Osteoblast (primary cell): ENCODE measurements around the gene HOXC11. TPM values are rescaled to one million over a fixed set of nuclear protein-coding genes. Genes with fewer than 3 reads are reported as not detected.
A peak's percentile ranks its signal among the peaks of the same experiment; 100 is the strongest.

Experiments
- DNase-seq: peaks from one replicate; pipeline ENCODE4 v3.0.0; 2011; ENCODE audit warnings: low spot score, mixed read lengths; ENCODE audit not compliant: insufficient read length; ENCODE audit errors: missing footprints
- H2AFZ ChIP-seq: 2 replicates; pipeline ENCODE4 v1.6.0; 2011; ENCODE audit warnings: mild to moderate bottlenecking, low read length
- H3K27ac ChIP-seq: 2 replicates; pipeline ENCODE4 v1.5.1; 2011; ENCODE audit warnings: mild to moderate bottlenecking, low read depth, low read length, moderate library complexity
- H3K27me3 ChIP-seq: 2 replicates; pipeline ENCODE4 v1.6.0; 2012; ENCODE audit warnings: mild to moderate bottlenecking, control low read depth, inconsistent platforms, low read length, moderate library complexity; ENCODE audit not compliant: insufficient read depth
- H3K36me3 ChIP-seq: 2 replicates; pipeline ENCODE4 v1.5.1; 2011; ENCODE audit warnings: mild to moderate bottlenecking, low read length, control low read depth, moderate library complexity; ENCODE audit not compliant: insufficient read depth
- H3K4me1 ChIP-seq: 2 replicates; pipeline ENCODE4 v1.5.1; 2011; ENCODE audit warnings: mild to moderate bottlenecking, low read length, control low read depth, moderate library complexity; ENCODE audit not compliant: insufficient read depth
- H3K4me2 ChIP-seq: 2 replicates; pipeline ENCODE4 v1.6.0; 2011; ENCODE audit warnings: mild to moderate bottlenecking, low read length; ENCODE audit not compliant: insufficient read depth
- H3K4me3 ChIP-seq: fragments of 200-600 bp; sonication (generic); 3 replicates; pipeline ENCODE4 v1.5.1; 2012; ENCODE audit warnings: mild to moderate bottlenecking, low read length, inconsistent platforms; ENCODE audit not compliant: insufficient read depth
- H3K79me2 ChIP-seq: 2 replicates; pipeline ENCODE4 v1.6.0; 2012; ENCODE audit warnings: mild to moderate bottlenecking, low read length, control low read depth, inconsistent platforms; ENCODE audit not compliant: insufficient read depth
- H3K9me3 ChIP-seq: 2 replicates; pipeline ENCODE4 v1.5.1; 2011; ENCODE audit warnings: low read depth, low read length, control low read depth
- H4K20me1 ChIP-seq: 2 replicates; pipeline ENCODE4 v1.6.0; 2012; ENCODE audit warnings: mild to moderate bottlenecking, low read length, control low read depth; ENCODE audit not compliant: insufficient read depth
- CTCF ChIP-seq: IDR thresholded peaks from 2 replicates; pipeline ENCODE4 v1.5.1; 2011; ENCODE audit warnings: mild to moderate bottlenecking, low read depth, low read length, moderate library complexity; ENCODE audit errors: extremely low read depth
- total RNA-seq: library from RNA; depleted of rRNA; stranded (reverse); fragments of >200 nt; gene quantifications from 2 replicates; pipeline ENCODE4 v1.2.3, GENCODE V29; 2012

HOXC11 gene
- total RNA-seq, 1 donor, result 1.1 TPM

- Histone ChIP-seq H3K4me3 (no peak overlapping the region), H3K27ac (no peak overlapping the region), H2AFZ (no peak overlapping the region), H3K79me2 (no peaks in the 10 kb centered on the region), H3K9me3 (no peaks in the 10 kb centered on the region), H3K4me1 (no peaks in the 10 kb centered on the region), H3K36me3 (no peaks in the 10 kb centered on the region), H3K4me2 (no peak overlapping the region), H3K27me3 (peaks cover 96% of the 10 kb centered on the region), H4K20me1 (no peaks in the 10 kb centered on the region)
- DNase-seq, result peak; percentile 80
- TF ChIP-seq CTCF, result no peak
These were observed 19.8 kb upstream of the HOXC11 start for GRCh38 chr12:53952871-53953734.

GRCh38 chr12:53953831-53954693 is 18.9 kb upstream of the HOXC11 start:
- H3K4me2 ChIP-seq, result no peak overlapping the region
- H3K9me3 ChIP-seq, result no peaks in the 10 kb centered on the region
- no peak for TF ChIP-seq CTCF
- H4K20me1 ChIP-seq, result no peaks in the 10 kb centered on the region
- H3K36me3 ChIP-seq, result no peaks in the 10 kb centered on the region
- DNase-seq, result peak; percentile 87
- peaks cover 100% of the 10 kb centered on the region for H3K27me3 ChIP-seq
- H3K4me1 ChIP-seq, result no peaks in the 10 kb centered on the region
- no peak overlapping the region for H3K27ac ChIP-seq
- no peak overlapping the region for H2AFZ ChIP-seq
- no peaks in the 10 kb centered on the region for H3K79me2 ChIP-seq
- H3K4me3 ChIP-seq, result no peak overlapping the region

GRCh38 chr12:53954694-53955035 is 18.3 kb upstream of the HOXC11 start, which contains the start of gene HOXC12:
TSS of gene HOXC12 (plus strand) at chr12:53954903. CDS start at chr12:53954930, 27 bp downstream.
- H3K4me3 ChIP-seq, result no peak within 1 kb of the TSS
- H3K36me3 ChIP-seq, result no peaks in the 10 kb centered on the region
- peaks cover 100% of the 10 kb centered on the region for H3K27me3 ChIP-seq
- peak; percentile 88 for DNase-seq
- H2AFZ ChIP-seq, result no peak within 1 kb of the TSS
- no peaks in the 10 kb centered on the region for H3K79me2 ChIP-seq
- TF ChIP-seq CTCF, result no peak
- H3K9me3 ChIP-seq, result no peaks in the 10 kb centered on the region
- no peaks in the 10 kb centered on the region for H3K4me1 ChIP-seq
- no peak within 1 kb of the TSS for H3K4me2 ChIP-seq
- H4K20me1 ChIP-seq, result no peaks in the 10 kb centered on the region
- H3K27ac ChIP-seq, result no peak within 1 kb of the TSS
